ENCODE results near the gene CST3. TPM values are rescaled to one million over a fixed set of nuclear protein-coding genes. Genes with fewer than 3 reads are reported as not detected.
"Not testable (repeated sequence)": the region's sequence is repeated elsewhere in the genome, so short reads cannot be mapped to it uniquely, and the experiment has no call there.

CST3 gene, protein sequence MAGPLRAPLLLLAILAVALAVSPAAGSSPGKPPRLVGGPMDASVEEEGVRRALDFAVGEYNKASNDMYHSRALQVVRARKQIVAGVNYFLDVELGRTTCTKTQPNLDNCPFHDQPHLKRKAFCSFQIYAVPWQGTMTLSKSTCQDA
- 115 TPM for polyA plus RNA-seq (ENCODE audit: insufficient read length)
- long read RNA-seq, donor 1, transcript CST3-201 (3 exons, 873 nt): major isoform, 229 of 341 reads
- long read RNA-seq, donor 1, partial matches to known transcripts: 98 of 341 reads
- long read RNA-seq, donor 1, other reads (novel, unspliced or antisense): 11 of 341 reads
- long read RNA-seq, donor 2, transcript CST3-201 (3 exons, 873 nt): major isoform, 146 of 207 reads
- long read RNA-seq, donor 2, partial matches to known transcripts: 61 of 207 reads
- long read RNA-seq, donor 2, other reads (novel, unspliced or antisense): 0 of 207 reads
- long read RNA-seq, donor 3, transcript CST3-201 (3 exons, 873 nt): major isoform, 125 of 206 reads
- long read RNA-seq, donor 3, partial matches to known transcripts: 81 of 206 reads
- long read RNA-seq, donor 3, other reads (novel, unspliced or antisense): 0 of 206 reads
- long read RNA-seq, donor 4, transcript CST3-201 (3 exons, 873 nt): major isoform, 18 of 30 reads
- long read RNA-seq, donor 4, partial matches to known transcripts: 12 of 30 reads
- long read RNA-seq, donor 4, other reads (novel, unspliced or antisense): 0 of 30 reads
- long read RNA-seq, donor 5, transcript CST3-201 (3 exons, 873 nt): major isoform, 285 of 434 reads
- long read RNA-seq, donor 5, partial matches to known transcripts: 124 of 434 reads
- long read RNA-seq, donor 5, other reads (novel, unspliced or antisense): 22 of 434 reads
- long read RNA-seq, donor 6, transcript CST3-201 (3 exons, 873 nt): major isoform, 198 of 301 reads
- long read RNA-seq, donor 6, partial matches to known transcripts: 92 of 301 reads
- long read RNA-seq, donor 6, other reads (novel, unspliced or antisense): 11 of 301 reads
- long read RNA-seq, donor 7, transcript CST3-201 (3 exons, 873 nt): major isoform, 246 of 347 reads
- long read RNA-seq, donor 7, partial matches to known transcripts: 101 of 347 reads
- long read RNA-seq, donor 7, other reads (novel, unspliced or antisense): 0 of 347 reads
- long read RNA-seq, donor 8, transcript CST3-201 (3 exons, 873 nt): major isoform, 75 of 107 reads
- long read RNA-seq, donor 8, partial matches to known transcripts: 26 of 107 reads
- long read RNA-seq, donor 8, other reads (novel, unspliced or antisense): 5 of 107 reads

DNA sequence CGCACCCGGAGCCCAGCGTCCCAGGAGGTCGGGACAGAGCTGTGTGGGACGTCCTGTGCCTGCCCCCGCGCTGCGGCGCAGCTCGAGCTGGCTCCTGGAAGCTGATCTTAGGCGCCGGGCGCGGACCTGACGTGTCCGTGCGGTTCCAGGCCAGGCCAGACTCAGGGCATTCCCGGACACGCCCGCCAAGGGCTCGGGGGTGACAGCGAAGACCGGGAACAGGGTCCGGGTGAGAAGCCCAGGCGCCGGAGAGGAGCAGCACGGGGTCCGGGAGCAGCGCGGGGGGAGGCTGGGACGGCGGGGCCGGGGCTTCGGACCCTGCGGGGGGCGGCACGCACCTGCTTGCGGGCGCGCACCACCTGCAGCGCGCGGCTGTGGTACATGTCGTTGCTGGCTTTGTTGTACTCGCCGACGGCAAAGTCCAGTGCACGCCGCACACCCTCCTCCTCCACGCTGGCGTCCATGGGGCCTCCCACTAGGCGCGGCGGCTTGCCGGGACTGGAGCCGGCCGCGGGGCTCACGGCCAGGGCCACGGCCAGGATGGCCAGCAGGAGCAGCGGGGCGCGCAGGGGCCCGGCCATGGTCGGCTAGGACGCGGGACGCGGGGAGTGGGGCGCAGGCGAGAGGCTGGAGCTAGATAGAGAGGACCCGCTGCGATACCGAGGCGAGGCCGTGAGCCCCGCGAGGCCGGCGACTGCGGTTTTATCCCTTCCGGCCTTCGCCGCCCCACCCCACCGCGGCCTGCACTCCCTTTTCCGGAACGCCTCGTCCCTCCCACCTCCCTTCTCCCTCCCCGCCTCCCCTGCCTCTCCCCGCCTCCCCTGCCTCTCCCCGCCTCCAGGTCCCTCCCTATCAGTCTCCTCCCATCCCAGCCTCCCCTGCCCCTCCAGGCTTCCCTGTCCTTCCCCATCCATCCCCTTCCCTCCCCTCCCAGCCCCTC, at the start of gene CST3:
Gene CST3, minus strand, starts transcription at position 674 of the 940 bp plus-strand sequence. Its CDS starts 93 bp downstream, at position 581.
- peak; percentile 77 for DNase-seq

DNA sequence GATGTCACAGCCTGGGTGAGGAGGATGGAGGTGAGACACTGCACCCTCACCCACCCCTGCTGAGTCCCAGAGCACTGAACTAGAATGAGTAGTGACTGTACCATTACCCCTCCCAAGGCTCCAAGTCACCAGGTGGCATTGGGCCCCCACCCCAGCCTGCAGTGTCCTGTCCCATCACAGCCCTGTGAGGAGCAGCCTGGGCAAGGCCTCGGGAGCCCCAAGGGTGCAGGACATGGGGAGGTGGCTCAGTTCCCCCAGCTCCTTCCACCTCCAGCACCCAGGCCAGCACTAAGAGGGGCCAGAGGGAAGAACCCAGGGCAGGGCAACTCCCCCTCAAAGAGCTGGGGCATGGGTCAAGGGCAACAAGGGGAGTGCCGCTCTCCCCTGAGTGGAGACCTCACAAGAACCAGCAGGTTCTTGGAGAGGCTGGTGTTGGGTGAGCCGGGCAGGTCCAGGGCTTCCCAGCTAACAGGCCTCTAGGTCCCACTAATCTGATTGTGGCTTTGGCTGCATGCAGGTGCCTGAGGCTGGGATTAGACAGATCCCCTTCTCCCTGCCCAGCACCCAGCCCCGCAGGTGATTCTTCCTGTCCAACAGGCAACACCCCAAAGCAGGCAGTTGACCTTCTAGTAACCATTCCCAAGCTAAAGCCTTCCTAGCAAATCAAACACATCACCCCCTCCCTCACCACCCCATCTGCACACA, 48.4 kb upstream of the CST3 start:
- DNase-seq: no peak

DNA sequence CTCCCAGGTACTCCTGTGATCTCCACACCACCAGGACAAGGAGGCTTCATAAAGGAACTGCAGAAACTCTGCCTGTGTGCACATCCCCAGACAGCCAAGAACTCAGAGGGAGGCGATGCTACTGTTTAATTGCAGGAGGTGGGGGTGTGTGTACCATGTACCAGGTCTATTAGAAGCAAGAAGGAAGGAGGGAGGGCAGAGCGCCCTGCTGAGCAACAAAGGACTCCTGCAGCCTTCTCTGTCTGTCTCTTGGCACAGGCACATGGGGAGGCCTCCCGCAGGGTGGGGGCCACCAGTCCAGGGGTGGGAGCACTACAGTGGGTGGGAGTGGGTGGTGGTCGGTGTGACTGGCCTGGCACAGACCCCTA, 47.8 kb upstream of the CST3 start:
- DNase-seq: not testable (repeated sequence)

DNA sequence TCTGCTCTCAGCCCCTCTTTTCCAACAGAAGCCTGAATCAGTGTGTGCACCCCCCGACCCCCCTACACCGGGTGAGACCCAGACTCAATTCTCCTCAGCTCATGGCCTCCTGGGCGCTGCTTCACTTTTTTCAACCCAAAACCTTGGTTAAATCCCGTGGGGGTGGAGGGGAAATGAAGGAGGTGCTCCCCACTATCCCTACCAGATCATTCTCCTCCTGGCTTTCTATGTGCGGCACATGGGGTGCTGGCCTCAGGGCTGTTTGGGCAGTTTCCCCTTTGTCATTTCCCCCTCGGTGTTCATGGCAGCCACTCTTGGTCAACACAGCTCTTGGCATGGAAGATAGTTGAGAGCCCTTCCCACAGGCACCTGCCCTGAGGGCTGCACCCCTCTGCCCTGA, 46.5 kb upstream of the CST3 start:
- no peak for DNase-seq

DNA sequence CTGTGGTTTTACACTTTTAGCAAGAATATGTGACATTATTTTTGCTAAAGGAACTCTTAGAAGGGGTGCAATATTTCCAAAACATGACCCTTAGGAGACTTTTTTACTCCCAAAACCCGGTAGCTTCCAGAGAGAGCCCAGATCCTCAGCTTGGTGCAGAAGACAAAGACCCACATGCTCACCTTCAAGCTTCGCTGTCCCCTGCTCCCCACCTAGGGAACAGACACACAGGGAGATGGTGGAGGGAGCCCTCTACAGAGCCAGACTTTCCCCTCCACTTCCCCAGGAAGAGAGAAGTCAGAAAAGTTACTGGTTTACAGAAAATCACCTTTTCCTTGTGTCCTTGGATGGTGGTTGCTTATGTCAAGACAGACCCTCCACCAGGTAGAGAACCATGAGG, 46.1 kb upstream of the CST3 start:
- DNase-seq: no peak

DNA sequence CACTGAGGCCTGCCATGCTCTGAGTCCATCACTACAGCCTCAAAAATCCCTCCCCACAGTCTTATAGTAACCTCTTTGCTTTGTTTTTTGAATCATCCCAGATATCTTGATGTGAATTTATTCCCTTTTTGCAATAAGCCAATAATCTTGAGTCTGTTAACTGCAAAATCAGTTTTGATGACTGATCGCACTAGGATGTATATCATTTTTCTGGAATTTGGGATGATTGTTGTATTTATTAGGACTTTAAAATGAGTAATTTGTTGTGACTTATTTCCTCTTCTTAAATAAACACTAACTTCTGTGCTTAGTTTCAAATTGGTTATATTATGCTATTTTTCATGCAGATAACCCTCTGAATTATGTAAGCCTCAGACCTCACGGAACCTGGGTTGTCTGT, 45.5 kb upstream of the CST3 start:
- no peak for DNase-seq

DNA sequence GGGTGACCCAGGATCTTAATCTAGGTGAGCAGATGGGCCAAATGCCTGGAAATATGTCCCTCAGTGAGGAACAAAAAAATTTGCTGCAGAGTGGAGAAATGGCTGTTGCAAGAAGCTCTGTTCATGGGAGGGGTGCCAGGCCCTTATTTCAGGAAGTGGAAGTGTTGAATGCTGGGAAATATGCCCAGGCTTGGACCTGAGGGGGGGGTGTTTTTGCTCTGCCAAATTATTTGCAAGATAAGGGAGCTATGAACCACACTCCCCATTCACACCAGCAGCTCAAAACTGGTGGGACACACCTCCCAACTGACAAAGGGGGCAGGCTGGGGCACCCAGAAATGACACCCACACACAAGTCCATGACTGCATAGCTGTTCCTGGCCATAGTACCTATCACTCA, 42.4 kb upstream of the CST3 start:
- no peak for DNase-seq

DNA sequence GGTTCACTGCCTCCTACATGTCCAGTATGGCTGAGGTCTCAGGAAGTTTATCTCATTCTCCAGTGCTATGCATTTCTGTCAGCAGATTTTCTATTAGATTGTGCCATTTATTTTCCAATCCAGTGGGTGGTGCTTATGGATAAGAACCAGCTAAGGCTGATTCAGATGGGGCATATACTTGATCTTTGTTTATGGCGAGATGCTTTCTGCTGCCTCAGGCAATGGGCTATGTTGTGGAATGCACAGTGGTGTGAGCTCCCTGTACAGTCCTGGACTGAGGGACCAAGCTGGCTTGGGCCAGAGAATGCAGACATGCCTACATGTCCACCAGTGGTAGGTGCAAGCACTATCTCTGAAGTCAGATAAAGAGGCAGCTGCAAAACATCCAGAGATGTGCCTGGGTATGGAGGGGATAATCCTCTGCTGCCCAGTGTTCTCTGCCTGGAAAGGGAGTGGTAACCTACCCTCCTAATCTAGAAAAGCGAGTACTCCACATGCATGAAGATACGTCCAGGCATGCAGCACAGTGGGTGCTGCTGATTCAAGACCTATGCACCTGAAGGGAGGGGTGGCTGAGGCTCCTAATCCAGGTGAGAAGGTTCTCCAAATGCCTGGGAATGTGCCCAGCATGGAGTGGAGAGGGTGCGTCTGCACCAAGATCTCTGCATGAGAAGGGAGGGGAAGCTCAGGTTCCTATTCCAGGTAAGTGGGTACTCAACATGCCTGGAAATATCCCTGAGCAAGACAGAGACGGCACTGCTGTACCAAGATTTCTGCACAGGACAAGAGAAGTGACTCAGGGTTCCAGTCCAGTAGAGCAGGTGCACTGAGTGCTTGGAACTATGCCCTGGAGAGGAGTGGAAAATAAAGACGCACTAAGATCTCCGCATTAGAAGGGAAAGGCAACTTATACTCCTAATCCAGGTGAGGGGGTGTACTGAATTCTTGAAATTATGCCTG, 41.7 kb upstream of the CST3 start:
- DNase-seq: no peak

DNA sequence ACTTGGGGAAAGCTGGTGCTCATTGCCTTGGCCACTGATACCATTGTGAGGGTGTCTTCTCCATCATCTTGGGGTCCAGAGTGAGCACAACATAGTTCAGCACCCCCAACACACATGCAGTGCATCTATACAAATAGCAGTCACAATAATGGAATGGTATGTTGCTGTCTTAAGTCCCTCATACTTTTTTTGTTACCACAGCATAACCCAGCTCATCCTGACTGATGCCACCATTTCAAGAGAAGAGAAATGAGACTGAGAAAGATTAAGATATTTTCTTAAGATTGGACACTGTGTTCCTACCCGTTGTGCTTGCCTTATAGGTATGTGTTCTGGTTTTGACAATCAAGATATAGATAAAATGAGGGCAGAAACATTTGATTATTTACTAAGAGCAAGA, 35.5 kb upstream of the CST3 start:
- DNase-seq: no peak

DNA sequence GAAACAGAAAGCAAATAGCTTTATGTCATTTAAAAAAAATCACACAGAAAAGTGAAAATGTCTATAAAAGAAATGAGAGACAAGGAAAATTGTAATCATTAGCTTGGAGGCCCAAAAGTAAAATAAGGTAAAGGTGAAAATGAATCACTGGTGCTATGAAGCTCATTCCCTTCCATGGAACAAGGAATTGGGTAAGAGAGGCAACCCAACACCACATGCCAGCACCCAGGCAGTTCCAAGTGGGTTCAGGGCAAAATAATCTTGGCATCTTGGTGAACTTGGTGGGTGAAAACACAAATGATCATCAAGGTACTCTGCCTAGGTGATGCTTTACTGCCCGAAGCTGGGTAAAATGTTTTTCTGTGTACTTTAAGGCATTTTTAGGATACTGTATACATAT, 34.4 kb upstream of the CST3 start:
- no peak for DNase-seq

DNA sequence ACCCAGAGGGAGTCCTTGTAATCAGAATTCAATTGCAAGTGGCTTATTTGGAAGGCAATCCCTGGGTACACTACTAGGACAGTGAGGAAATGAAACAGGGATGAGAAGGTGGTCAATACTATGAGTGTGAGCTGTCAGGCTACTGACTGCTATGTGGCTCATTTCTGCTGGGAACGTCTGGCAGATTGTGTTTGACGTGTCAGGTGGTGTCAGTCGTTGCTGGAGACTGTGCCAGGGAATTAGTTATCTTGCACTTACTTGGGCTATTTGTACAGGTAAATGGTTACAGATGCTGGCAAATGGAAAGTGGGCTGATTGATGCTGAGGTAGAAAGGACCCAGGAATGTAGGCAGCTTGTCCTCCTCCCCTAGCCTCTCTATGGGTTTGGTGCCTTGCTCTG, 33.7 kb upstream of the CST3 start:
- DNase-seq: no peak

DNA sequence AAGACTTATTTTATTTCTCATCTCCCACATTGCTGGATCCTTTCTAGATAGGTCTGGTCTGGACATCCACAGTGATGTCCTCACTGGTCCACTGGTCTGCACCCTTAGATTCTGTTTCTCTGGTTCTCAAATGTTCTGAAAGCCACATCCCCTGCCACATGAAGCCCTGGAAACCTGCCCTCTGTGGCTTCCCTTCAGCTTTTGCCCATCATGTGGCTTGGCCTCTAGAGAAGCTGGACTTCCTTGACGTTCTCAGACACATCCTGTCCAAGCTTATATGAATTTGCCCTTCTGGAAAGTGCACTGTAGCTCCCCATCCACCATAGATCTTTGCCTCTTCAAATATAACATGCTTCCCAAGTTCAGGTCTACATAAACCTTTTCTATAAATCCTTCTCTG, 32.6 kb upstream of the CST3 start:
- DNase-seq: no peak

DNA sequence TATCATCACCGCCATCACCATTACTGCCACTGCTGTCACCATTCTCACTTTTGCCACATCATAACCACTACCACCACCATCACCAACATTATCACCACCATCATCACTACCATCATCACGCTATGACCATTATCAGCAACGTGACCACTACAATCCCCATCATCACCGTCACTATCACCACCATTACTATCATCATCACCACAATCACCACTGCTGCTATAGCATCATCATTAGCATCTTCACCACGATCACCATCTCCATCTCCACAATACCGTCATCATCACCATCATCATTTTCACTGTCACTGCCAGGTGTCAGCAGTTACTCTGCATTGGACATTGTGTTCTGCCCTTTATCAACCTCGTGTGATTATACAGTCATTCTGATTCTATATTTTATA, 32.1 kb upstream of the CST3 start:
- DNase-seq: no peak

DNA sequence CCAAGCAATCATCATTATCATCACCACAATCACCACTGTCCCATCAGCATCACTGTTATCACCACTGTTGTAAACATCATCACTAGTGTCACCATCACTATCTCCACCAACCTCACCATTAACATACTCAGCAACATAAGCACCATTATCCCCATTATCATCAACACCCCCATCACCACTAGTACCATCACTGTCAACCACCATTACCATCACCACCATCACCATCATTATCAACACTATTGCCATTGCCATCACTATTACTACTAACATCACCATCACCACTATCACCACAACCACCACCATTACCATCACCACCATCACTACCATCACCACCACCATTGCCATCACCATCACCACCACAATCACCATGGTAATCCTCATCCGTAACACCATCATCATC, 31.6 kb upstream of the CST3 start:
- no peak for DNase-seq

DNA sequence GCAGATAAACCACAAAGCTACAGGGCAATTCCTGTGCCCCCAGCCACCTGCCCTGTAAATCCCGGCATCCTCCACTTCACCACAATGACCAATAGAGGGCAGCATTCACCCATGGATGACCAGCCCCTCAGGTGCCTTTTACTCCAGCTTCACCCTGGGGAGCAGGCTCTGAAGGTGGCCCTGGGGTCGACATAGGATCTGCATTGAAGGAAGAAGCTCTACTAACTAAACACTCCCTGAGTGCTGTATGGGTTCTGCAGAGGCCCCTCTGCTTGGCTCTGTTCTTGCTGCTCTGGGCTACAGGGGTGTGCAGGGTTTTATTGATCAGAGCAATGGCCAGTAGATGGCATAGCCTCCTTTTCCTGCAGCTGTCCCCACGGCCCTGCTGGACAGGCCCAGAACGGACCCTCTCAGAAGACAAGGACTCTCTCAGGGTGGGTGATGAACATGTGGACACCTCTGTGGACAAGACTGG, 30.8 kb upstream of the CST3 start:
- DNase-seq: peak; percentile 41

DNA sequence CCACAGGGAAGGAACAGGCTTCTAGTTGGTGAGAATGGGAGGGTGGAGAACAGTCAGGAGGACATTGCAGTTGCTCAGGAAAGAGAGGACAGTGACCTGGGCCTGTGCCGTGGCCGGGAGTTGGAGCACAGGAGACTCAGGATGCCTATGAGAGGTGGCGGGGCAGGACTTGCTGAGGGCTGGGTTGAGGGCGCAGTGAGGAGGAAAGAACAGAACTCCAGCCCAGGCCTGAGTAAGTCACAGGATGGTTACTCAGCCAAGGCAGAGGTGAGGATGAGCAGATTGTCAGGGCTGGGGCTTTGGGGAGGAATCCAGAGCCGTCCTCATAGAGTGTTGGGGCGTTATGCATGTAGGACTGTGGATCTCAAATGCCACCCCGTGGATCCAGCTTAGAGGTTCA, 29.9 kb upstream of the CST3 start:
- no peak for DNase-seq

DNA sequence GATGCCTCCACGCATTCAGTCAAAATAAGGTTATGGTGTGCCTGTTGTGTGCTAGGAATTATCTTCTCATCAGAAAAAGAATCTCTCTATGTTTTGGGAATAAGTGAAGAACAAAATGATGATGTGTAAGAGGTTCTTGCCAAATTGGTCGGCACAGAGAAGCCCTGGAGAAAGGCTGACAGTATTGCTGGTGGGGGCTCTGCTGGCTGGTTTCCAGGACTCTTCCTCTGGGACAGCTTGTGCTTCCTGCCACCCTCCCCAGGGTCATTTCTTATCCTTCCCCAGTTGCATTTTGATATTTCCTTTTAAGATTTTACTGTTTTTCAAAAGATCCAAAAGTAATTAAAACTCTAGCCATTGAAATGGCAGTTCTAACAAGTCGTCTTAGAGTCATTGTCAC, 28.9 kb upstream of the CST3 start:
- DNase-seq: no peak

DNA sequence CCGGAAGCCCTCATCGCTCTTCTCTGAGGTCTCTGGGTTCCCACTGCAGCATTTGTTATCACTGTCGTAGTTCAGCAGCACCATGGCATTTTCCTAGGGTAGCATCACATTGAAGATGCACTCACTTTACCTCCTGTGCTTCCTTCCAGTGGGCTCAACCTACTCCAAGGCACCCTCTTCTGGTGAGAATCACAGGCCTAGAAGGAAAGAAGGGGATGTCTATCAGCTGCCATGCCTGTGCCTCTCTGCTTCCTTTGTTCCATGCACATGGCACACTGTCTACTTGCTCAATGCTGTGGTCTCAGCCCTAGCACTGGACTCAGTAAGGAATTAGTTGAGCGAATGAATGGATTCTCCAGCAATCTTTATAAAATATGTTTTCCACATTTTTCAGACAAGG, 28.4 kb upstream of the CST3 start:
- DNase-seq: no peak

DNA sequence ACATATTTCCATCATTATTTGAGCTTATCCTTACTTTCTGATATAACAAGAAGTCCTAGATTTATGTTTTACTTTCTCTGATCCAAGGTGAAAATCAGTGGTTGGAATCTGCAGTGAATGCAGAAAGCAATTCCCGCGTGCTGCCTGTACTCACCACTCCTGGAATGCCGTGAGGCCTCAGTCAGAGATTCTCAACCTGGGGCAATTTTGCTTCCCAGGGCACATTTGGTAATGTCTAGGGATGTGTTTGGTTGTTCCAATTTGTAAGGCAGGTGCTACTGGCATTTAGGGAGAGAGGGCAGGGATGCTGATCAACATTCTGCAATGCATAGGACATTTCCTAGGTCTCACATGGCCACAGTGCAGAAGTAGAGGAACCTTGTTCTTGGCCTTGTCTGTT, 27.2 kb upstream of the CST3 start:
- no peak for DNase-seq
